OCI-M2 (cell line): ENCODE measurements around the gene PTPN21.

Source experiments
- DNase-seq: peaks from one replicate; lab custom pipeline; 2025; ENCODE audit not compliant: unreplicated experiment; lab: John Stamatoyannopoulos, UW

Gene PTPN21

DNA sequence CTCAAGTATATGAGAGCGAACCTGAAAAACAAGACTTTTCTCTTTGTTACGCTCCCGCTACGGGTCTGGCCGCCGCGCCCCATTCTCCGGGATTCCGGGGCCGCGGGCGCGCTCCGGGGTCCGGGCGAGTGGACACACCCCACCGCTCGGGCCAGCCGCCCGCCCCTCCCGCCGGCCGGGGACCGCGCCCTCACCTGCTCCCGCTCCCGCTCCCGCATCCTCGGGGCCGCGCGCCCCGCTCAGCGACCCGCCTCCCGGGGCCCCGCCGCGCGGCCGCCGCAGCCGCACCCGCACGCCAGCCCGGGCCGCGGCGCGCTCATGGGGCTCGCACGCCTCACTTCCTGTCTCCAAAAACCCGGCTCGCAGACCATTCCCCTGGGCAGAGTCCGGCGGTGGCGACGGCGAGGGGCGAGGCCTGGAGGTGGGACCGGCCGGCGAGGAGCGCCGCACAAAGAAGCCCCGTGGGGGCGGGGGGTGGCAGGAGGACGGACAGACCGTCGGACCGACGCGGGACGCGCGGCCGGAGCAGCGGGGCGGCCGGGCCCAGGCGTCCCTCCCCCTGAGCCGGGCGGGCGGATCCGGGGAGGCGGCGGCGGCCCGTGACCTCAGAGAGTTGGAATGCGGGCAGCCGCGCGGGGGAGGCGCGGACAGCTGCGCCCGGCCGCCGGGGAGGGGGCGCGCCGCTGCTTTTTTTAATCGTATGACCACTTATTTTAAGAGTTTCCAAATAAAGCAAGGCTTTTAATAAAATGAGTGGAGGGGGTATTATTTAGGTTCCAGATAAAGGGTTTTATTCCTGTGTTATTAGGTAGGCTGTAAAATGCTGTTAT, at the start of gene PTPN21:
Gene PTPN21 (minus strand): TSS at position 551 of the 830 bp plus-strand sequence. CDS start 4,590 bp downstream, outside the sequence.
- no peak for DNase-seq

DNA sequence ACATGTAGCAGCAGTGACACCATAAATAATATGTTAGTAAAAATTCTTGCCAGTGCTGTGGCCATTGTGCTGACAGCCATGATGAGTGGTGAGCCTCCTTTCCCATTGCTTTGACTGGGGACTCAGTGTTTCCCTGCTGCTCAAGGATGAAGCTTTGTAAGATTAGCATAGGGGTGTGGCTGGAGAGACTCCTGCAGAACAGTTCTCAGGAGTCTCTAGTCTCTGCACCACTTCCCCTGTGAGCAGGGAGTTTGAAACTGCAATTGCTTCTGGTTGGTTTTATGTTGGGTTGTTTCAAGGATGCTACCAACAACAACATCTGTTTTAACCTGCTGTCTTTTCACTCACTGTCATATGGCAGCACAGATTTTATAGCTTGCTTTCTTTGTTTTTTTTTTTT, 49.4 kb upstream of the PTPN21 start:
- no peak for DNase-seq

DNA sequence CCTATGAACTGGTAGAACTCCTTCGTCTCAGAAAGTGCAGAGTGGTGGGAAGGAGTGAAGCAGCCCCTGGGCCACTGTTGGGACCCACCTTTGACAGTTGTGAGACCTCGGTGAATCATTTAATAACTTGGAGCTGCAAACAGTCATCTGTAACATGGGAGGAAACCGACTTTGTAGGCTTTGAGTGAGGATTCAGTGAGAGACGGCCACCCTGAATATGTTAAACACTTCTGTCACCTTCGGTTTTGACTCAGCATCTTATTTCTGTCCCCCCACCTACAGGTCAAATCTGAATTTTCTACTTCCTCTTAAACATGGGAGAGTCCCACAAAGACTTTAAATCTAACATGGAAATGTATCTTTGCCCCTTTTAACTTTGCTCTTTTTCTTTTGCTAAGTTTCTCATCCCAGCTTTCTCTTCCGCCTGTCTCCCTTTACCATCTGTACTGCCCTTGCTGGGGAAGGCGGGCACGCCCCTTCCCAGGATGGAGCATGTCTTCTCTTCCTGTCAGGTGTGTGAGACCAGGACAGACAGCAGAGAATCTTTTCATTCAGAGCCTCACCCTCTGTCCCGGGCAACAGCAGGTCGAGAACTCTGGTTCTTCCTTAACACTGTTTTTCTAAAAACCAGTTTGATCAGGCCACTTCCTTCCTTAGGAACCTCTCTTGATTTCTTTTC, 45.1 kb upstream of the PTPN21 start:
- DNase-seq = no peak

DNA sequence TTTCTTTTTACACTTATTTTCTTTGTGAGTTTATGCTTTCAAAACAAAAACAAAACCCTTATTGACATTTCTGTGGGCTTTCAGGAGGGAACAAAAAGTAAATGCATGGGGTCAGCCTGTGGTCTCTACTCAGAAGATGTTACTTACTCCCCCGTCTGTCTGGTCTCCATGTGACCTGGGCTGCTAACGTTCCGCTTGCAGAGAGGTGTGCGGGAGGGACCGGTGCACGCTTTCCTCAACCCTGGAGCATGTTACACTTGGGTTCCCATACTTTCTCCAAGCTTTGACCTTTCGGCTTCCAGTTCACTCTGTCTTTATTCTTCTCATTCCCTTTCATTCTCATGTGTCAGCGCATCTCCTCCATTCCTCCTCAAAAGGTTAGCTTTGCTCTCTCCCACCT, 44.5 kb upstream of the PTPN21 start:
- DNase-seq = no peak

DNA sequence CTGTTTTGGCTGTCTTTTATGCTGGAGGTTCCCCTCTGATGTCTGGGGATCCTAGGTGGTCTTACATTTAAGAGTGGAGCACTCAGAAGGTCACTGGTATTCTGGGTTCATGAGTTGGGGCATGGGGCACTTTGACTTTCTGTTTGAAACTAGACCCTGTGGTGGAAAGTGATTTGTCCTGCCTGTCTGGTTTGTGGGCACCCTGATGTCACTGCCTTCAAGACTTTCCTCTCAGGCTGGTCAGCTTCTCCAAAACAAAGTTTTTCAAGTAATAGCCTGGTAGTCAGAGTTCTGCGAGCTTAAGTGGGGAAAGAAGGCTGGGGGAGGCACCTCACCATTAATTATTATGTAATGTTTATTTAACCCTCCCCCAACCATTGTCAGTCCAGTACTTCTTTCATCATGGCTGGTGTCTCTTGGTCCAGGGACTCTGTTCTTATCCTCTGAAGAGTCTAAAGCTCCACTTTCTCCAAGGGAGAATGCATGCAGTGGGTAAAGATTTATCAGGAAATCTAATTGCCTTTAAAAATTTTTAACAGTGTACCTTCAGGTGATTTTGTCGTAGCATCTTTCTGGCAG, 43.4 kb upstream of the PTPN21 start:
- DNase-seq = no peak

DNA sequence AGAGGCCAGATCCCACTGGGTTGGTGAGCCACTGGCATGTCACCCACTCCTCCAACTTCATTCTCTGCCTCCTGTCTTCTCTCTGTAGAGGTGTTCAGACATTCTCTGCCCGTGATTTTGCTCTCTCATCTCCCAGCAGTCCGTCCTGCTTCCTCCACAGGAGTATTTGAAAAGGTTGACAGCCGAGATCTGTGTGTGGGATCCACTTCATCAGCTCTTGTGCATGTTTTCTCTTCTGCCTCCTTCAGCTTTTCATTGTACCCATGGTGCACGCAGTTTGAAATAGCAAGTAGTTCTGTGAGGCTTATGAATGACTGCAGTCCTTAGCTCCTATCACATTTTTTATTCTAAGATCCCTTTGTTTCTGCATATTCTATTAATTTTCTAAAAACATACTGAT, 42.8 kb upstream of the PTPN21 start:
- DNase-seq = no peak

DNA sequence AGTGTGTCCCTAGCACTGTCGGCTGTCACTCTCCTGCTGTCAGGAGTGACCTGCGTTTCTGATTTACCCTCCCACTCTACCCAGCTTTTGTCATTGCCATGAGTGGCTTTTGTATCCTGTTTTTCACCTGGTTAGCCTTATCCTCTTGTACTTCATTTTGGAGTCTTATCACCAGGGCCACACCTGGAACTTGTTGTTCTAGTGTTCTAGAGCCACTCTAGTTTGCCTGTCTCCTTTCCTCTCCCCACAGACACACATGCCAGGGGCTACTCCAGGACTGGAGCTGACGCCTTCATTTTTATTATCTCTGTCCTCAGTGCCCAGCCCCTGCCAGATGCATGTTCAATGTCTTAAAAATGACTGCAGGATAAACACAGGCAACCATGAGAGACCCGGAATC, 42.2 kb upstream of the PTPN21 start:
- DNase-seq = no peak

DNA sequence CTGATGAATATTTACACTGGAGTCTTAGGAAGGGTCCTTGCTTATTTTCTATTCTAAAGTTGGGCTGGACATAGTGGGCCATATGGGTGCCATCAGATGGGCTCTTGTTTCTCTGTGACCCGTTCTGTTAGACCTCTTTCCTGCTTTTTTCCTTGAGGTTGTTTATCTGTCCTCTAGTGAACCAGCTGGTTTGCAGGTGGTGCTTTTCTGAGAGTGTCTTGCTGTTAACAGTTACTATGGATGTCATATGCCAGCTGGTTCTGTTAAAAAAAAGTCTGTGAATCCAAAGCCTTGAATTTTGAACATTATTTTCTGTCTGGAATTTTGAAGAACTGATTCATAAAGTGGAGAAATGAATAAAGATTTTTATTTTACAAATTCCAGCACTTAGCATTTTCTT, 37.2 kb upstream of the PTPN21 start:
- DNase-seq = no peak

DNA sequence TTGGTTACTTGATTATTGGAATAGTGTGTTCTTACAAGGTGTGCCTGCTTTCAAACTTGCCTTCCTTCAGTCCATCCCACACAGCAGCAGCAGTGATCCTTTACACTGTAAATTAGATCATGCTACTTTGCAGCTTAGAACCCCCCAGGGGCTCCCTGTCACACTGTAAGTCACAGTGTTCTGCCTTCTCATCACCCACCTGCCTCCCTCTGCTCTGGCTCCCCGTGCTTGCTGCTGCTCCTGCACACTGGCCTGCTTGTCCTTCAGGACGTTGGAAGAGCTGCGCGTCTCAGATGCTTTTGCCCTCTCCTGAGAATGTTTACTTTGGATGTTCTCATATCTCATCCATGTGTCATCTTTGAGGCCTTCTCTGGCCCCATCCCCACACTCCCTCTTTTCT, 35.4 kb upstream of the PTPN21 start:
- DNase-seq = no peak

DNA sequence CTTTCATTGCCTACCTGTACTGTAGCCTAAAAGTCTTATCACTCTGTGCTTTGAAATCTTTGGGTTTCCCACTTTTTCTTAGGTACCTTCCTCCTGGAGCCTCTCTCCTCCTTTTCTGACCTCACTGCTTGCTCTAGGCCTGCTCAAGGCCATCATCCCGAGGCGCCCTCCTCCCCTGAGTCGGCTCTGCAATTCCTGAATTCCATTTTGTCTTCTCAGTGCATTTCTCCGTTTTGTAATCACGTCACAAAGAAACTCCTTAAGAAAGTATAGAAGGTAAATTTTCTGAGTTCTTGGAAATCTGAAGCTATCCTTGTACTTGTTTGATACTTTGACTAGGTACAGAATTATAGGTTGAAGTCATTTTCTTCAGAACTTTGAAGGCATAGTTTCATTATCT, 33.3 kb upstream of the PTPN21 start:
- DNase-seq = no peak

DNA sequence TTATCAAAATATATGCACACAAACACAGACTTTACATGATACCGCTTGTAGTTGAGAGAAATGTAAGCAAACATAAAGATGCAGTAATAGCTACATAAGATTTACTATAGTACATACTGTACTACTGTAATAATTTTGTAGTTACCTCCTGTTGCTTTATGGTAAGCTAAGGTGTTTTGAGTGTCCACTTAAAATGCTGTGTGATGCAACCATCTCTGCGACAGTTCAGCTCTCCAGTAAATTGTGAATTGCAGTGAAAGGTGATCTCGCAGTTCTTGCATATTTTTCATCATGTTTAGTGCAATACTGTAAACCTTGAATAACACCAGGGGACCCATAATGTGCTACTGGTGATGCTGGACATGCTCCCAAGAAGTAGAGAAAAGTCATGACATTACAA, 29.6 kb upstream of the PTPN21 start:
- DNase-seq = no peak

DNA sequence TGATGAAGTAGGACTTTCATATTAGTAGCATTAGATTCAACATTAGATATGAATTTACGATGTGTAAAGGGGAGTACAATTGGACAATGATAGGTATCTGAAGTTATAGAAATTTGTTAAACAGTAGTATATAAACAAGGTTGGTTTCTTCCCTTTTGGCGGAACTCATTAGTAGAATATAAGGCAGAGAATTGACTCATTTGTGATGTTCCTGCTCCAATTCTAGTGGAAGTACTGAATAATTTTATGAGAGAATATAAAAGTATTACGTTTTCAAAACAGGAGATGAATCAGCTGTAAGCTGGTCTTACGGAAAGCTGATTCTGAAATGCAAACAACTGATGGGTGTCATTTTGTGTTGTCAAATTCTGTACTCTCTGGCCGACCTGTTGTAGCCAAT, 21.4 kb upstream of the PTPN21 start:
- DNase-seq = no peak

DNA sequence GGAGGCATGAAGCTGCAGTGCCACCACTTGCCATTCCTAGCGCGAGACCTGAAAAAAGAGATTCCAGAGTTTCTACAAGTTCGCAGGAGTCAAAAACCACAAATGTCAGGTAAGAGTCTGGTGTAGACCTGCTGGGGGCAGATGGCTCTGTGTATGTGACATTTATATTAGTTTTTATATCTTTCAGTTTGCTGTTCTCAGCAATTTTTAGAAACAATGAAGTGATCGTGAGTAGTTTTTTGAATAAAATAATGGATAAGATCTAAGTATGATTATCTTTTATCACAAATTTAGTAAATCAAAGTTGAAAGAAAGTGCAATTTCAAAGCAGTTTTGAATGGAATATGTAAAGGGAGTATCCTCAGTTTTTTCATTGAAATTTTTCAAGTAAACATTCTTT, 17.3 kb upstream of the PTPN21 start:
- DNase-seq = no peak

DNA sequence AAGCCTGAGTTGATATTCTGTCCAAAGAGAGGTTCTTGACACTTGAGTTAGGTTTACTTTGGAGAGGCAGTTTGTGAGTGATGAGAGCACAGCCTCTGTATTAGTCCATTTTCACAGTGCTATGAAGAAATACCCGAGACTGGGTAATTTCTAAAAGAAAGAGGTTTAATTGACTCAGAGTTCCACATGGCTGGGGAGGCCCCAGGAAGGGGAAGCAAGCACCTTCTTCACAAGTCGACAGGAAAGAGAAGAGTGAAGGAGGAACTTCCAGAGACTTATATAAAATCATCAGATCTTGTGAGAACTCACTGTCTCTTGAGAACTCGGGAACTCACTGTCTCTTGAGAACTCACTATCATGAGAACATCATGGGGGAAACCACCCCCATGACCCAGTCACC, 13.4 kb upstream of the PTPN21 start:
- DNase-seq = no peak

DNA sequence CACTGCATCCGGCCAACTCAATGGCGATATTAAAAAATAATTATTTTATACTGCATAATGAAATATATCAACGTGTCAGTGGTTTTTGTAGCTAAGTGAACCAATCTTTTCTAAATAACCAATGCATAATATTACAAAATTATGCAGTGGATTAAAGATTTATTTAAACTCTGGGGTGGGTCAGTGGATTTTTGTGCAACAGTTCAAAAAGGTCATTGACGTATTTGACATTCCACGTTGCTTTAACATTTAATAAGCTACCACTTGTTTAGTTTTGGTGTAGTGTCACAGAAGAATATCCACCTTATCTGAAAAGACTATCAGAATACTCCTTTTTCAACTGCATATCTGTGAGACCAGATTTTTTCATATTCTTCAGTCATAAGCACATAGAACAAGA, 10.6 kb upstream of the PTPN21 start:
- DNase-seq = no peak

DNA sequence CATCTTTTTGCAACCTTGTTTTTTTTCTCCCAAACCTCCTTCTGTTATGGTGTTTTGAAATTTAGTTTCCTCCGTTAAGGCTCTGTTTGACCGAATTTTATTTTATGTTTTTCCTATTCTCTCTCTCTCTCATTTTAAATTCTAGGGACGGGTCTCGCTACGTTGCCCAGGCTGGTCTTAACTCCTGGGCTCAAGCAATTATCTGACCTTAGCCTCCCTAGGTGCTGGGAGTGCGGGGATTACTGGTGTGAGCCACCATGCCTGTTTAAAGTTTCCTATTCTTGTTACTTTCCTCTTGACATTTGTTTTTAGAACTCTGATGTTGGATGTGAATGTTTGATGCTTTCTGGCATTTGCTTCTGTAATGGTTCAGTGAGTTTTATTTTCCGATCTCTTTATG, 9.0 kb upstream of the PTPN21 start:
- DNase-seq = no peak

DNA sequence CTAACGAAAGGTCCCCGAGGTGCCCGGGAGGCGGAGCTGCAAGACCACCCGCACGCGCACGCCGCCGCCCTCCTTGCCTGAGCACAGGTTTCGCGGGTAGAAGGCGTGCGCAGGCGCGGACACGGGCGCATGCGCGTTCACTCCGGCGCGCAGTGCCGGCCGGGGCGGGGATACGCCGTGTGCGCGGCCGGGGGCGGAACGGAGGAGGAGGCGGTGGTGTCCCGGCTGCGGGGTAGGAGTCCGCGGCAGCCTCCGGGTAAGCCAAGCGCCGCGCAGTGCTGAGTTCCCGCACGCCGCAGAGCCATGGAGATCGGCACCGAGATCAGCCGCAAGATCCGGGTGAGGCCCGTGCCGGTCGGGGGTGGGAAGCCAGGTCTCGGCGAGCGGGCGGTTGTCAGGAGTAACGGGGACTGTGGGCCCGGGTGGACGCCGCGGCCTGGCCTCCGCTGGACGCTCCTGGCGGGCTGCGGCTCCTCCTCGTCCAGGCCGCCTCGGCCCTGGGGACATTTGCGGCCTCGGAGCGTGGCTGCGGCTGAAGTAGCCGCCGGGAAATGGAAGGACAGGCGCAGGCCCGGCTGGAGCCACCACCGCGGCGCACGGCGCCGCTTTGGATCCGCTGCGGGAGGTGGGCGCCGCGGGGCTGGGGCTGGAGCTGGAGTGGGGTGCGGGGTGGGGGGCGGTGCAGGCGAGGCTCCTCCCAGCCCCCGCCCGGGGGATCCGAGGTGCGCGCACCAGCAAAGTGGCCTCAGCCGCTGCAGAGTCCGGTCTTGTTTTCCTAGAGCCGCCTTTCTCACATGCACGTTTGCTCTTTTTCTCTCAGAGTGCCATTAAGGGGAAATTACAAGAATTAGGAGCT, 8.3 kb upstream of the PTPN21 start, which contains the start of gene ZC3H14:
Gene ZC3H14 (plus strand): TSS at position 207 of the 856 bp plus-strand sequence. CDS start 97 bp downstream, at position 304.
- DNase-seq = no peak

DNA sequence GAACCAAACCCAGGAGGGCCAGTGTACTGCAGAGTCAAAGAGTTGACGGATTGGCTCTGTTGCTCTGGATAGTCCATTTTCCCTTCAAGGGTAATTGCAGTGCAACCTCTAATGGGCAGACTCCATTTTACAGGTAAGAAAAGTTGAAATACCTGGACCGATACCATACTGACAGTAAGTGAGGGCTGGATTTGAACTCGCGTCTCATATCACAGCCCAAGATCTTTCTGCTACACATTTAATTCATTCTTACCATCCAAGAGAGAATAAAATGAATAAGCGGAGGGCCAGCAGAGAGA, 7.7 kb upstream of the PTPN21 start:
- no peak for DNase-seq

DNA sequence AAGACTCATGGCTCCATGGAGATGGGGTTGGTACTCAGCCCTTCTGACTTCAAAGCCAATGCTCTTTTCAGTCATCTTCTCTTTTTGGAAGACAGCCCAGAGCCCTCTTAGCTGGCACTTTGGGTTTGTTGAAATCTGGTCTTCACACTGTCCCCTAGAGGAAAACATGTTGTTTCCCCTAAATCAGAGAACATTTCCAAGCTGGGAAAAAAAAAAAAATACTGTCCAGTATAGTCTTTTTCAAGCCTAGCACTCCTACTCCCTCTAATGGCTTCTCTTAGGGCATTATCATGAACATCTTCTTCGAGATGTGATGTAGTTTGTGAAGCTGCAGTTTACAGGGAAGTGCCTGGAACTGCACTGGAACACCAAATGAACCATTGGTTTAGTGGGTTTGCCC, 5.0 kb upstream of the PTPN21 start:
- no peak for DNase-seq

DNA sequence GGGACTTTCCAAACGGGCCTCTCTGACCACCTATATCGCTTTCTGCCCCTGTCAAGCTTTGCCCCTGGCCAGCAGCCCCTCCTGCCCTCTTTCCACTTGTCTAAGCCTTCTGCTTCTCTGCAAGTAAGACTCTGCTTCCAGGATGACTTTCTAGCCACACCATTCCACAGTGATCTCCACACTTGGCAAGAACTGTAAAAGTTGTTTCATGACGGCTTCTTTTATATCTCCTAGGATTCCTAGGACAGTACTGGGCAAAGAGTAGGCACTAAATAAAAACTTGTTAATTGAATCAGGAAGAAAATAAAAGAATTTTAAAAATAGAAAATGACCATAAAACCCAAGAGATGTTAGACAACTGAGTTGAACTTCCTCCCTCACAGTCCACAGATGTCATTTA, 1.8 kb upstream of the PTPN21 start:
- DNase-seq = no peak

DNA sequence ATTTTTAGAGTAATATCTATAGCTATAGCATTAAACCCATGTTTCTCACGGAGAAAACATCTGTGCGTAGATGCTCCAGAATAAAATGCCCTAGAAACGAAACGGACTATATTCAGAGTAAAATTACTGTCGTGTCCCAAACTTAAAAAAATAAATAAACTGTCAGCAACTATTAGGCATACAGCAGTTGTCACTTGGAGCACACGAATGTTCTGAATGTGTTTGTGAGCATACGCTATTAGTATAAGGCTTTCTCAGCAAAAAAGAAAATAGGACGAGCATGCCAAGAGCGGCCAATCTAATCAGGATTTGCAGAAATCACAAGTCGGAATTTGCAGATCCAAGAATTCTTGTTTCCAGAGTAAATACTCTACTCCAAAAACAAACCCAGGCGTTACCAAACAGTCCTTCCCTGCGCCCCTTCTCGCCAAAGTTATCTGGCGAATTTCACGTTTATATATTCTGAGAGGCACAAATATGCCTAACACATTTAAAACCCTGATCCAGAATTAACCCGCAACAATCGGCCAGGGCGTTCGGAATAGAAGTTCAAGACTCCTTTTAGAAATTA, 836 bp downstream of the PTPN21 start:
- no peak for DNase-seq
